Activated naive CD4-positive, alpha-beta T cell treated with Interleukin-2 at 50 U/mL for 16 hours (primary cell): Measurements from ENCODE around the gene DEFB129.
"Not testable (repeated sequence)": the region's sequence is repeated elsewhere in the genome, so short reads cannot be mapped to it uniquely, and the experiment has no call there.

Experiments used
- DNase-seq: peaks from one replicate; pipeline ENCODE4 v3.0.0-alpha.2; 2020

Gene DEFB129

GRCh38 chr20:226958-227357, at the start of gene DEFB129:
Gene DEFB129 (plus strand): TSS chr20:227258. CDS start chr20:227289, 31 bp downstream.
- DNase-seq: no peak

GRCh38 chr20:184288-184687, 42.8 kb upstream of the DEFB129 start:
- DNase-seq: no peak

GRCh38 chr20:187733-188132, 39.3 kb upstream of the DEFB129 start:
- DNase-seq: no peak

- no peak for DNase-seq
Measured at GRCh38 chr20:189611-190010, 37.4 kb upstream of the DEFB129 start, which contains the start of gene DEFB128. Gene DEFB128 (minus strand): TSS chr20:189711. CDS start chr20:189623, 88 bp downstream.

- no peak for DNase-seq
Measured at GRCh38 chr20:198225-198624, 28.8 kb upstream of the DEFB129 start.

GRCh38 chr20:199996-200395, 27.1 kb upstream of the DEFB129 start:
- DNase-seq: no peak

- DNase-seq: not testable (repeated sequence)
Measured at GRCh38 chr20:203630-204029, 23.4 kb upstream of the DEFB129 start.

- DNase-seq: no peak
Measured at GRCh38 chr20:208942-209566, 18.0 kb upstream of the DEFB129 start.

GRCh38 chr20:210809-211502, 16.1 kb upstream of the DEFB129 start:
- DNase-seq: no peak

GRCh38 chr20:214383-214782, 12.7 kb upstream of the DEFB129 start:
- no peak for DNase-seq

- no peak for DNase-seq
Measured at GRCh38 chr20:215796-216195, 11.3 kb upstream of the DEFB129 start.

- DNase-seq: no peak
Measured at GRCh38 chr20:217266-217665, 9.8 kb upstream of the DEFB129 start.

- DNase-seq: no peak
Measured at GRCh38 chr20:219290-220115, 7.6 kb upstream of the DEFB129 start.

GRCh38 chr20:221258-221830, 5.7 kb upstream of the DEFB129 start:
- DNase-seq: no peak

- not testable (repeated sequence) for DNase-seq
Measured at GRCh38 chr20:225879-226278, 1.2 kb upstream of the DEFB129 start.

GRCh38 chr20:227439-228105, 514 bp downstream of the DEFB129 start:
- DNase-seq: no peak

- DNase-seq: no peak
Measured at GRCh38 chr20:235891-236290, 8.8 kb downstream of the DEFB129 start.

- peak; percentile 25 for DNase-seq
Measured at GRCh38 chr20:237489-237888, 10.4 kb downstream of the DEFB129 start.

GRCh38 chr20:237929-238328, 10.9 kb downstream of the DEFB129 start:
- no peak for DNase-seq

GRCh38 chr20:242905-243304, 15.8 kb downstream of the DEFB129 start:
- DNase-seq: no peak

GRCh38 chr20:251354-251753, 24.3 kb downstream of the DEFB129 start:
- DNase-seq: no peak

- no peak for DNase-seq
Measured at GRCh38 chr20:252801-253200, 25.7 kb downstream of the DEFB129 start.

- not testable (repeated sequence) for DNase-seq
Measured at GRCh38 chr20:253447-253846, 26.4 kb downstream of the DEFB129 start.
